ENCODE measurements around the gene LIPT1.

Gene LIPT1

DNA sequence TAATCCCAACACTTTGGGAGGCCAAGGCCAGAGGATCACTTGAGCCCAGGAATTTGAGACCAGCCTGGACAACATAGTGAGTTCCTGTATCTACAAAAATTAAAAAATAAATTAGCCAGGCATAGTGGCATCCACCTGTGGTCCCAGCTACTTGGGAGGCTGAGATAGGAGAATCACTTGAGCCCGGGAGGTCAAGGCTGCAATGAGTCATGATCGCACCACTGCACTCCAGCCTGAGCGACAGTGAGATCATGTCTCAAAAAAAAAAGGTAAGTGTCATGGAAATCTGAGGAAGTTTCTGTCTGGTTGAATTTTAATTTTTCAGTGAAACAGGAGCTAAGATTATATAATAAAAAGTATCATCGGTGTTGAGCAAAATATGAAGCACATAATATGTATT lies 15.8 kb upstream of the LIPT1 start:
- H3K4me3 ChIP-seq (ENCODE audit: low read depth, low read length), result no peak overlapping the region
- no peak for TF ChIP-seq CTCF (IDR thresholded peaks at IDR 0.05; ENCODE audit: borderline replicate concordance, insufficient read depth, low read depth, low read length)

DNA sequence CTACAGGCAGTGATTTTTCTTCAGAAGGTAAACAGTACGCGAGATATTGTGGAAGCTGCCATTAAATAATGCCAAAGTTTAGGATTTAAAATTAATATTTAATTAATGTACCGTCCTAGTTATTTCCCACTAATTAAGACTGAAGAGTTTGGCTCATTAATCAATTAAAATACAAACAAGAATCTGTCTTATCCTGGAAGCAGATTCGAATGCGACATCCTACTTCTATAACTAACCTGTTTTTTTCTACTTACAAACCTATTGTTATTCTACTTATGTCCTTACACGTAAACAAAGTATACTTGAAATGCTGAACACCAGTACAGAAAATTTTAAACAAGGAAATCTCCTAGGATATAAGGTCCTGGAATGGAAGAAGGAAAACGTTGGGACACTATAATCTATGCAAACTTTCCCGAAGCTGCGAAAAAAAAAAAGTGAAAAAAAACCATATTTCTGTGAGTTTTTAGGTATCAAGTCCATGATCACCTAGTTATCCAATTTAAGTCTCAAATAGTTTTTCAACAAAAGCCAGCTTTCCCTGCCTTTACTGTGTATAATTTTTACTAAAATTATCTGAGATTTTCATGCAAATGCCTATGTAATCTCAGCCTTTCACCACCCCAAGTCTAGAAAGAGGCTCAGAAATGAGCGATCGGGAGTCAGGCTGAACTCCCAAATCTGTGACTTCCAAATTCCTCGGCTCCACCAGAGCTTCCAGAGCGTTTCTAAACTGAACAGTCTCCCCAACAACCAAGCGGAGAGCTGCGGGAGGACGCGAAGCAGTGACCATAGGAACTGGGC lies 14.5 kb upstream of the LIPT1 start:
- H3K4me3 ChIP-seq (ENCODE audit: low read depth, low read length), result peak overlapping the region; percentile 76
- no peak for TF ChIP-seq CTCF (IDR thresholded peaks at IDR 0.05; ENCODE audit: borderline replicate concordance, insufficient read depth, low read depth, low read length)

GRCh38 chr2:99140860-99141109 lies 14.0 kb upstream of the LIPT1 start:
- TF ChIP-seq CTCF (IDR thresholded peaks at IDR 0.05; ENCODE audit: borderline replicate concordance, insufficient read depth, low read depth, low read length), result no peak
- peak overlapping the region; percentile 76 for H3K4me3 ChIP-seq (ENCODE audit: low read depth, low read length)

DNA sequence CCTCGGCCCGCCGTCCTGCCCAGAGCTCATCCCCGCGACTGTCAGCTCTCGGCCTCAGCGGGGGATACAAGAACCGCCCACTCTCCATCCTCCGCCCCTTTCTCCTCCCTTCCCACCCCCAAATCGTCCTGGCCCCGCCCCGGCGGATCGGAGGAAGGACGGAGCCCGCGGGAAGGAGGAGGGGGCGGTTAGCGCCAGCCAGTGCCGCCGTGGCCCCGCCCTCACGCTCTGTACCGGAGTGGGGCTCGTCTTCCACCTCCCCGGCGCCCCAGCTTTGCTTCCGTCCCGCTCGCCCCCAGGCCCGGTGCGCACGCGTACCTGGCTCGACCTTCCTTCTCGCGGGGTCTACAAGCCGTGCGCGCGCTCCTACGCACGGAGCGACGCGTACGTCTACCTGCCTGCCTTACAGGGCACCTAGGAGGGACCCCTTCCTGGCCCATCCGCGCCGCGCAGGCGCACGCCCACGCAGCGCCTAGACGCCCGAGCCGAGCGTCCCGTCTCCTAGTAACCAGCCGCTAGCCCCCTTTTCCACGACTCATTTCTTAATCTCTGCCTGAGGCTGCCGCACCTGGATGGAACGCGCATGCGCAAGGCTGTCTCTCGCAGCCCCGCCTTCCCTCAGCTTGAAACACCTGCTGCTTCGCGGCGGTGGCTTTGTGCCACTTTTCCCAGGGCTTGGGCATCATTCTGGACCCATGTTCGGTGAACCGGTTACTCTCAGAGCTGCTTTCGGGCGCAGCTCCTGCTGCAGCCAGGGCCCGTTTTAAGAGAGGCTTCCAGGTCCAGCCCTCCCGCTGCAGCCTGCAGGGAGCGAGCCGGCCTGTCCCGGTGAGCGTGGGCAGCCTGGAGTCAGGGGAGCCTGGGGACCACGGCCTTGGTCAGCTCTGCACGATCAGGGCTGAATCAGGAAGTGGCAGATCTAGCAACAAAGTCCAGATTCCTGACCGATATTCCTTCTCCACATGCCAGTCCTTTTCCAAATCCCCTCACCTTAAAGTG lies 13.4 kb upstream of the LIPT1 start, which contains the start of gene C2orf15:
Gene C2orf15 (plus strand): TSS at position 598 of the 999 bp plus-strand sequence. CDS start 8,852 bp downstream, outside the sequence.
- H3K4me3 ChIP-seq (ENCODE audit: low read depth, low read length), result peak within 1 kb of the TSS; percentile 76
- TF ChIP-seq CTCF (IDR thresholded peaks at IDR 0.05; ENCODE audit: borderline replicate concordance, insufficient read depth, low read depth, low read length), result no peak

DNA sequence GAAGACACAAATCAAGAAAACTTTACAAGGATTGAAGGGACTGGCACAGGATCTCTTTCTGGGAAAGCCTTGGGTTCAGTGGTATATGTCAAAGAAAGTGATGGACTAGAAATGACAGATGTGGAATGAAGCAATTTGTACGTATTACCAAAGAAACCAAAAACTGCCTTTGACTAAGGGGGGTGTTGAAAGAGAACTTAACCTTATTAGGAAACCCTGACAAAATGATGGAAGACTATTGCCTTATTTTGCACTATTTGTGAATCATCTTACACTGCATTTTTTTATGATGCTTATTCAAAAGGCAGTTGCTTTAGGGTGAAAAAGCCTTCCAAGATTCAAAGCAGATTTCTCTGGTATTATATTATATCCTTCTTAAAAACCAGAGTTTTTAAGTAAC lies 4.1 kb upstream of the LIPT1 start:
- TF ChIP-seq CTCF (IDR thresholded peaks at IDR 0.05; ENCODE audit: borderline replicate concordance, insufficient read depth, low read depth, low read length), result no peak
- H3K4me3 ChIP-seq (ENCODE audit: low read depth, low read length), result no peak overlapping the region

- no peak overlapping the region for H3K4me3 ChIP-seq (ENCODE audit: low read depth, low read length)
- TF ChIP-seq CTCF (IDR thresholded peaks at IDR 0.05; ENCODE audit: borderline replicate concordance, insufficient read depth, low read depth, low read length), result no peak
These were observed 2.4 kb upstream of the LIPT1 start for GRCh38 chr2:99152199-99152895.
